Eye (tissue), 1 donor: ENCODE results near the gene C2orf80.
"Not testable (repeated sequence)": the region's sequence is repeated elsewhere in the genome, so short reads cannot be mapped to it uniquely, and the experiment has no call there.

ENCODE experiments used
- DNase-seq: peaks from one replicate; pipeline ENCODE4 v3.0.0-alpha.2; 2015

Gene C2orf80

GRCh38 chr2:208189810-208190503 is at the start of gene C2orf80:
TSS of gene C2orf80 (minus strand) at chr2:208190030. CDS start at chr2:208186986, 3,044 bp downstream.
- peak; percentile 60 for DNase-seq

- DNase-seq = no peak
These were observed 46.0 kb upstream of the C2orf80 start for GRCh38 chr2:208235860-208236259.

- no peak for DNase-seq
These were observed 45.0 kb upstream of the C2orf80 start for GRCh38 chr2:208234786-208235185.

- no peak for DNase-seq
These were observed 38.6 kb upstream of the C2orf80 start for GRCh38 chr2:208228476-208228875.

GRCh38 chr2:208227581-208228232 is 37.9 kb upstream of the C2orf80 start:
- DNase-seq = no peak

- DNase-seq = no peak
These were observed 35.0 kb upstream of the C2orf80 start for GRCh38 chr2:208224802-208225201.

GRCh38 chr2:208222351-208222750 is 32.5 kb upstream of the C2orf80 start:
- DNase-seq = no peak

- DNase-seq = not testable (repeated sequence)
These were observed 32.0 kb upstream of the C2orf80 start for GRCh38 chr2:208221873-208222272.

- DNase-seq = no peak
These were observed 21.0 kb upstream of the C2orf80 start for GRCh38 chr2:208210688-208211451.

- DNase-seq = no peak
These were observed 18.7 kb upstream of the C2orf80 start for GRCh38 chr2:208208335-208209085.

- DNase-seq = no peak
These were observed 17.9 kb upstream of the C2orf80 start for GRCh38 chr2:208207769-208208168.

- no peak for DNase-seq
These were observed 14.3 kb upstream of the C2orf80 start for GRCh38 chr2:208204166-208204565.

- DNase-seq = no peak
These were observed 5.7 kb upstream of the C2orf80 start for GRCh38 chr2:208195531-208195930.

- DNase-seq = no peak
These were observed 2.9 kb upstream of the C2orf80 start for GRCh38 chr2:208192611-208193236.

- DNase-seq = peak; percentile 22
These were observed 591 bp downstream of the C2orf80 start for GRCh38 chr2:208189069-208189809.

- no peak for DNase-seq
These were observed 2.9 kb downstream of the C2orf80 start for GRCh38 chr2:208186893-208187292.

GRCh38 chr2:208186465-208186864 is 3.4 kb downstream of the C2orf80 start:
- no peak for DNase-seq

GRCh38 chr2:208183972-208184705 is 5.7 kb downstream of the C2orf80 start:
- peak; percentile 28 for DNase-seq

GRCh38 chr2:208183526-208183925 is 6.3 kb downstream of the C2orf80 start:
- DNase-seq = no peak

GRCh38 chr2:208182835-208183234 is 7.0 kb downstream of the C2orf80 start:
- no peak for DNase-seq

GRCh38 chr2:208179028-208179609 is 10.7 kb downstream of the C2orf80 start:
- DNase-seq = no peak
